HepG2 (cell line): ENCODE data around the gene CMTM8. TPM values are rescaled to one million over a fixed set of nuclear protein-coding genes. Genes with fewer than 3 reads are reported as not detected.

Source experiments
- ATAC-seq: fragments of 200-7000 bp; cut with Tn5 transposase; 3 replicates; pipeline ENCODE4 v1.9.1; 2020; ENCODE audit warnings: mild to moderate bottlenecking, moderate library complexity
- BruUV-seq: library from RNA; stranded (reverse); fragments of 400-500 nt; replicated peaks from 2 replicates; lab custom pipeline; 2021; lab: Mats Ljungman, UMichigan
- CTCF ChIA-PET: fragments of 300-600 bp; formaldehyde crosslinking; extraction: SDS; loops from one replicate; lab custom pipeline; 2021; ENCODE audit warnings: low total read pairs, inconsistent platforms, low intra/inter-chr PET ratio; lab: Yijun Ruan, JAX
- POLR2A ChIA-PET: fragments of 350-600 bp; sonication (Branson Sonifier 250); formaldehyde crosslinking; loops from one replicate; lab custom pipeline; 2020; ENCODE audit warnings: antibody characterized with exemption, inconsistent platforms; lab: Yijun Ruan, JAX
- DNase-seq: peaks from one replicate; pipeline ENCODE4 v3.0.0-alpha.2; 2015; ENCODE audit warnings: low spot score
- FAIRE-seq: peaks from 3 replicates; lab custom pipeline; 2011; peaks lifted over from hg19 to GRCh38; lab: Jason Lieb, UNC
- H2AFZ ChIP-seq: one replicate; pipeline ENCODE4 v1.6.1; 2011; ENCODE audit warnings: low read length, inconsistent platforms
- H3K27ac ChIP-seq: fragments of 300-600 bp; 3 replicates; pipeline ENCODE4 v1.8.0; 2011; ENCODE audit warnings: mixed run types, mild to moderate bottlenecking, mixed read lengths, low read length, inconsistent platforms; ENCODE audit not compliant: insufficient read depth; ENCODE audit errors: extremely low read length
- H3K27me3 ChIP-seq, 2 experiments: fragments of 200-600 bp in 1 of 2; 2 replicates in 1 of 2; 3 replicates in 1 of 2; pipeline versions ENCODE4 v1.6.0 to v1.8.0; 2011; ENCODE audit warnings: low read length in 2 of 2, mild to moderate bottlenecking in 2 of 2, moderate library complexity in 2 of 2, inconsistent platforms in 1 of 2; ENCODE audit not compliant: insufficient read depth in 2 of 2, control insufficient read depth in 1 of 2
- H3K36me3 ChIP-seq, 2 experiments: fragments of 200-600 bp in 1 of 2; replicated peaks in 1 of 2; 2 replicates in 1 of 2; 3 replicates in 1 of 2; pipeline versions ENCODE4 v1.5.1 to v1.8.0; 2011; ENCODE audit warnings: low read length in 2 of 2, inconsistent platforms in 1 of 2; ENCODE audit not compliant: insufficient read depth in 2 of 2, control insufficient read depth in 1 of 2
- H3K4me1 ChIP-seq: 2 replicates; pipeline ENCODE4 v1.5.1; 2012; ENCODE audit warnings: low read length, inconsistent platforms; ENCODE audit not compliant: insufficient read depth
- H3K4me2 ChIP-seq: 2 replicates; pipeline ENCODE4 v1.6.0; 2011; ENCODE audit warnings: low read depth, low read length, inconsistent platforms
- H3K4me3 ChIP-seq, 3 experiments: fragments of 200-600 bp in 1 of 3; sonication (generic), shearing (Covaris generic) in 1 of 3; replicated peaks in 1 of 3; 2 replicates each; pipeline ENCODE4 v1.5.1; 2011 to 2016; ENCODE audit warnings: low read length in 3 of 3, inconsistent platforms in 2 of 3, low read depth in 2 of 3, mild to moderate bottlenecking in 2 of 3, control low read depth in 1 of 3, mixed read lengths in 1 of 3; ENCODE audit not compliant: insufficient read depth in 1 of 3
- H3K79me2 ChIP-seq: one replicate; pipeline ENCODE4 v1.6.1; 2011; ENCODE audit warnings: low read length, inconsistent platforms; ENCODE audit not compliant: insufficient read depth
- H3K9ac ChIP-seq: 2 replicates; pipeline ENCODE4 v1.6.0; 2011; ENCODE audit warnings: mild to moderate bottlenecking, low read depth, low read length, inconsistent platforms; ENCODE audit not compliant: insufficient read depth
- H3K9me3 ChIP-seq: 2 replicates; pipeline ENCODE4 v1.5.1; 2012; ENCODE audit warnings: mild to moderate bottlenecking, low read length
- H4K20me1 ChIP-seq: 2 replicates; pipeline ENCODE4 v1.6.0; 2011; ENCODE audit warnings: inconsistent platforms, mild to moderate bottlenecking, low read length, moderate library complexity; ENCODE audit not compliant: insufficient read depth
- ATF3 ChIP-seq: sonication (generic); formaldehyde crosslinking; IDR thresholded peaks from 2 replicates; pipeline ENCODE4 v1.4.0; 2020; ENCODE audit warnings: missing genetic modification reagents
- GATAD2A ChIP-seq: IDR thresholded peaks from 2 replicates; pipeline ENCODE4 v1.6.1; 2016
- GPN1 ChIP-seq: sonication (generic); formaldehyde crosslinking; IDR thresholded peaks from 2 replicates; pipeline ENCODE4 v1.5.1; 2020; ENCODE audit warnings: missing genetic modification reagents, borderline replicate concordance
- ISL2 ChIP-seq: sonication (generic); formaldehyde crosslinking; IDR thresholded peaks from 2 replicates; pipeline ENCODE4 v1.5.0; 2020; ENCODE audit warnings: missing genetic modification reagents
- JUNB ChIP-seq: sonication (generic); formaldehyde crosslinking; IDR thresholded peaks from 2 replicates; pipeline ENCODE4 v1.8.0; 2022; ENCODE audit warnings: missing genetic modification reagents, mild to moderate bottlenecking, borderline replicate concordance
- KDM5B ChIP-seq: sonication (generic); formaldehyde crosslinking; IDR thresholded peaks from 2 replicates; pipeline ENCODE4 v1.4.0; 2020; ENCODE audit warnings: missing genetic modification reagents, mild to moderate bottlenecking, borderline replicate concordance
- MAFK ChIP-seq, 2 experiments: IDR thresholded peaks in 1 of 2; conservative IDR thresholded peaks in 1 of 2; 2 replicates each; pipeline ENCODE4 v1.6.1; 2011; ENCODE audit warnings: improper control_type of control experiment in 2 of 2, low read length in 2 of 2
- MEIS1 ChIP-seq: sonication (generic); formaldehyde crosslinking; IDR thresholded peaks from 2 replicates; pipeline ENCODE4 v1.9.0; 2021; ENCODE audit warnings: mild to moderate bottlenecking, missing genetic modification reagents, moderate library complexity, borderline replicate concordance
- MLXIP ChIP-seq: sonication (generic); formaldehyde crosslinking; IDR thresholded peaks from 2 replicates; pipeline ENCODE4 v1.9.0; 2021; ENCODE audit warnings: missing genetic modification reagents, borderline replicate concordance
- NFE2L1 ChIP-seq: sonication (generic); formaldehyde crosslinking; IDR thresholded peaks from 2 replicates; pipeline ENCODE4 v1.4.0; 2020; ENCODE audit warnings: missing genetic modification reagents, mild to moderate bottlenecking, borderline replicate concordance
- PHF21A ChIP-seq: sonication (generic); formaldehyde crosslinking; IDR thresholded peaks from 2 replicates; pipeline ENCODE4 v1.5.0; 2020; ENCODE audit warnings: mild to moderate bottlenecking, missing genetic modification reagents
- PHF8 ChIP-seq: sonication (generic); formaldehyde crosslinking; IDR thresholded peaks from 2 replicates; pipeline ENCODE4 v1.5.0; 2020; ENCODE audit warnings: missing genetic modification reagents
- RELA ChIP-seq: sonication (generic); formaldehyde crosslinking; IDR thresholded peaks from 2 replicates; pipeline ENCODE4 v1.4.0; 2020; ENCODE audit warnings: missing genetic modification reagents
- ZFY ChIP-seq: sonication (generic); formaldehyde crosslinking; IDR thresholded peaks from 2 replicates; pipeline ENCODE4 v1.4.0; 2020; ENCODE audit warnings: missing genetic modification reagents
- ZNF317 ChIP-seq: sonication (generic); formaldehyde crosslinking; IDR thresholded peaks from 2 replicates; pipeline ENCODE4 v1.5.0; 2020; ENCODE audit warnings: mild to moderate bottlenecking, missing genetic modification reagents
- ZNF652 ChIP-seq: IDR thresholded peaks from 2 replicates; pipeline ENCODE4 v1.6.1; 2016; ENCODE audit warnings: low read depth, borderline replicate concordance
- ZSCAN22 ChIP-seq: sonication (generic); formaldehyde crosslinking; IDR thresholded peaks from 2 replicates; pipeline ENCODE4 v1.4.0; 2020; ENCODE audit warnings: mild to moderate bottlenecking, missing genetic modification reagents
- WGBS: methylation state at CpG from one replicate; pipeline ENCODE4 v1.1.6; 2017; ENCODE audit warnings: low lambda C conversion rate; 5-methylcytosine and 5-hydroxymethylcytosine counted together
- in situ Hi-C: cut with HindIII; loops from 2 replicates; pipeline ENCODE4 v1.10.0; 2017; ENCODE audit warnings: low pct_unique_long_range_greater_than_20kb; ENCODE audit not compliant: extremely low pct_ligation_motif_present
- intact Hi-C: fragments of 100-400 bp; cut with micrococcal nuclease; formaldehyde crosslinking; loops from one replicate; pipeline ENCODE4 v1.10.0; 2022; ENCODE audit not compliant: unreplicated experiment
- polyA plus RNA-seq, 8 experiments: library from polyadenylated mRNA; depleted of rRNA in 3 of 8; stranded (reverse) in 7 of 8; unstranded in 1 of 8; fragments of >200 nt; fragmentation: Illumina TruSeq in 4 of 8; extraction: Trizol in 4 of 8; gene quantifications; 2 replicates each; pipeline versions ENCODE4 v1.2.1 to v1.2.3, GENCODE V29; 2011 to 2016; ENCODE audit warnings: low read depth in 4 of 8, missing spikeins in 1 of 8, mixed read lengths in 1 of 8; ENCODE audit not compliant: insufficient read depth in 1 of 8
- total RNA-seq, 5 experiments: library from RNA; depleted of rRNA; stranded (reverse); fragments of >200 nt; fragmentation: Illumina TruSeq; extraction: Trizol; gene quantifications; 2 replicates each; pipeline ENCODE4 v1.2.3, GENCODE V29; 2016; ENCODE audit warnings: low read depth in 1 of 5
- TF ChIP-seq, protein P1 (sequence below): sonication (generic); formaldehyde crosslinking; IDR thresholded peaks from 2 replicates; pipeline ENCODE4 v1.4.0; 2020; ENCODE audit warnings: missing genetic modification reagents

Gene CMTM8
- total and polyA plus RNA-seq, 2 of the 13 experiments (the other 11 are each of a cell fraction or from before 2014, with no cell fraction given), result 8.9 to 15.8 TPM

- no peak for ATAC-seq
- TF ChIP-seq MLXIP (no peak), ZNF317 (CRISPR knock-in tag) (no peak), ATF3 (no peak), ZSCAN22 (no peak), JUNB (CRISPR knock-in tag) (no peak), GPN1 (CRISPR knock-in tag) (no peak), ISL2 (CRISPR knock-in tag) (no peak), GATAD2A (CRISPR knock-in tag) (no peak), NFE2L1 (no peak), PHF8 (no peak), MEIS1 (CRISPR knock-in tag) (no peak), MAFK (conservative IDR thresholded peaks at IDR 0.05 in 1 of 2, IDR thresholded peaks at IDR 0.05 in 1 of 2; ENCODE audit: low read length in 2 of 2) (no peak), KDM5B (CRISPR knock-in tag) (no peak), RELA (CRISPR knock-in tag) (no peak), PHF21A (CRISPR knock-in tag) (no peak), ZNF652 (no peak), ZFY (CRISPR knock-in tag) (no peak)
- TF ChIP-seq, protein P1, sequence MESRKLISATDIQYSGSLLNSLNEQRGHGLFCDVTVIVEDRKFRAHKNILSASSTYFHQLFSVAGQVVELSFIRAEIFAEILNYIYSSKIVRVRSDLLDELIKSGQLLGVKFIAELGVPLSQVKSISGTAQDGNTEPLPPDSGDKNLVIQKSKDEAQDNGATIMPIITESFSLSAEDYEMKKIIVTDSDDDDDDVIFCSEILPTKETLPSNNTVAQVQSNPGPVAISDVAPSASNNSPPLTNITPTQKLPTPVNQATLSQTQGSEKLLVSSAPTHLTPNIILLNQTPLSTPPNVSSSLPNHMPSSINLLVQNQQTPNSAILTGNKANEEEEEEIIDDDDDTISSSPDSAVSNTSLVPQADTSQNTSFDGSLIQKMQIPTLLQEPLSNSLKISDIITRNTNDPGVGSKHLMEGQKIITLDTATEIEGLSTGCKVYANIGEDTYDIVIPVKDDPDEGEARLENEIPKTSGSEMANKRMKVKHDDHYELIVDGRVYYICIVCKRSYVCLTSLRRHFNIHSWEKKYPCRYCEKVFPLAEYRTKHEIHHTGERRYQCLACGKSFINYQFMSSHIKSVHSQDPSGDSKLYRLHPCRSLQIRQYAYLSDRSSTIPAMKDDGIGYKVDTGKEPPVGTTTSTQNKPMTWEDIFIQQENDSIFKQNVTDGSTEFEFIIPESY (CRISPR knock-in tag), result no peak
- TF ChIP-seq, all 625 proteins: peak for 0
- Histone ChIP-seq H3K9ac (no peak overlapping the region), H3K27ac (no peak overlapping the region), H3K9me3 (no peaks in the 10 kb centered on the region), H4K20me1 (no peaks in the 10 kb centered on the region), H3K79me2 (no peaks in the 10 kb centered on the region), H2AFZ (no peak overlapping the region), H3K4me3 (no peak overlapping the region), H3K27me3 (no peaks in the 10 kb centered on the region), H3K4me2 (no peak overlapping the region), H3K36me3 (no peaks in the 10 kb centered on the region), H3K4me1 (peaks cover 18% of the 10 kb centered on the region)
- no peak for DNase-seq
- ChIA-PET POLR2A (interaction anchor here (1.5 kb wide), 1 partner anchor 31 kb away, joined by 5 read pairs; no protein-coding TSS in a partner anchor), CTCF (no interaction called here)
- intact Hi-C loops, result no loop called here
- in situ Hi-C loops, result loop anchor here (25.0 kb wide), 1 partner anchor 454 kb away; no protein-coding TSS in a partner anchor
- FAIRE-seq, result no peak
- no TSS peak for BruUV-seq
- 90% methylated on average over 4 of the region's 4 CpGs for WGBS
Measured at GRCh38 chr3:32208447-32208846, 30.0 kb upstream of the CMTM8 start.
